Fibroblast of skin of back (primary cell): ENCODE results near the gene ZDHHC14. TPM values are rescaled to one million over a fixed set of nuclear protein-coding genes. Genes with fewer than 3 reads are reported as not detected.
"Not testable (repeated sequence)": the region's sequence is repeated elsewhere in the genome, so short reads cannot be mapped to it uniquely, and the experiment has no call there.

Experiments used
- DNase-seq: peaks from one replicate; pipeline ENCODE4 v3.0.0-alpha.2; 2013
- polyA plus RNA-seq, 2 experiments: library from polyadenylated mRNA; unstranded; fragments of 120-200 nt; gene quantifications; one replicate each; pipeline ENCODE4 v1.2.1, GENCODE V29; 2013; ENCODE audit not compliant: insufficient read length in 2 of 2

The ZDHHC14 gene
- polyA plus RNA-seq (2013, experiment 1 of 2; ENCODE audit: insufficient read length) = 4.4 TPM
- 3.4 TPM for polyA plus RNA-seq (2013, experiment 2 of 2; ENCODE audit: insufficient read length)

DNA sequence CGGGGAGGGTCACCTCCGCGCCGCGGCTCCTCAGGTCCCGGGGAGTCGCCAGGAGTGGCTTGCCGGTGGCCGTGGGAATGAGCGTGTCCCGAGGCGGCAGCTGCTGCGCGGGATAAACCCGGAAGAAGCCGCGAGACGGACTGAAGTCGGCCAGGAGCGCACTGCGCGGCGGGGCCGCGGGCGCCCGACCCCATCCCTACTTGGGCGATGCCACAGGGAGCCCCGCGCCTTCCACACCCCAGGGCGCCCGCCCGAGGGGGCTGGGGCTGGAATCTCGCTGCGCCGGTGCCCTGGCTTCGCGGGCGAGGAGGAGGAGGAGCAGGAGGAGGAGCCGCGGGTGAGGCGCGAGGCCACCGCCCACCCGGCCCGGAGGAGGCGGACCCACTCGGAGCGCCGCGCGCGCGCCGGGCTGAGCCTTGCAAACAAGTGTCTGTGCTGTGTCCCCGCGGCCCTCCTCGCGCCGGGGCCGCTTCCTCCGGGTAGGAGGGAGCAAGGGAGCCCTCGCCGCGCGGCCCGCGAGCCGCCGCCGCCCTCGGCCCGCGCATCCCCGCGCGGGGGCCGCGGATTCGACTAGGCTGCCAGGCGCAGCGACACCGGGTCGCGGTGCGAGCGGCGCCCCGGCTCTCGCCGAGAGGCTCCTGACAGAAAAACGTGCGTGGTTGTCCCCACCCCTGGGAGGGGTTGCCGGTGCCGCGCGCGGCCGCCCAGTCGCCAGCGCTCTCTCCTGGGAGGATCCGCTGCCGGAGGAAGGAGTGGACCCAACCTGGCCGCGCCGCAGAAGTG lies at the start of gene ZDHHC14:
Gene ZDHHC14 (plus strand): TSS at position 412 of the 783 bp plus-strand sequence.
- peak; percentile 88 for DNase-seq

DNA sequence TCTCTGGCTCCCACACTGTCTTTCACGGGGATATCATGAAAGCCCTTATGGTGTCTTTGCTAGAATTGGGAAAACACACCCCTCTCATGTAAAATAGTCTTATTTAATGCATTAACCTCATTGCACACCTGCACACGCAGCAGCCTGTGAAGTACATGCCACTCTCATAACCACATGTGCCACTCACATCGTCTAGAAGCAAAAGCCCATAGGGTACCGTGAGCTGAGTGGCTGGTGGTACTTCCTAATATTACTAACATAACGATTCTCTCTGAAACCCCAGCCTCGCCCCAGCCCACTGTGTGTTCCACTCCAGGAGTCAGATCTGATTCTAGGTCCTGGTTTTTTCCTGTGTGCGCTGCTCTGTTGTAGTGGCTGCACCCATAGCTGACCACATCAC lies 48.2 kb upstream of the ZDHHC14 start:
- no peak for DNase-seq

DNA sequence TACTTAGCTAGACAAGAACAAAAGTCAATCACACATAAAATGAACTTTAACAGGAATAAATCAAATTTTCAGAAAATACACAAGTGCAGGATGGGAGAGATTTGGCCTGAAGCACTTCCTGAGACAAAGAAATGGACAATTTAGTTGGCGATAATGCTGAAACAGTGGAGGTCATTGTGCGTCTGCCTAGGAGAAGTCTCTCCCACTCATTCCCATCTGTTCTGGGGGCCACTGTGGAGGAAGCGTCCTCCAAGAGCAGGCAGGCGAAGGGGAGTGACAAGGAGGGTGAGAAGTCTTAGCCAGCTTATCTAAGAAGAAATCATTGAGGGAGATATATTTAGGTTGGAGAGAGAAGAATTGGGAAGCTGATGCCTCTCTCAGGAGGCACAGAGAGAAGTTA lies 47.5 kb upstream of the ZDHHC14 start:
- no peak for DNase-seq

DNA sequence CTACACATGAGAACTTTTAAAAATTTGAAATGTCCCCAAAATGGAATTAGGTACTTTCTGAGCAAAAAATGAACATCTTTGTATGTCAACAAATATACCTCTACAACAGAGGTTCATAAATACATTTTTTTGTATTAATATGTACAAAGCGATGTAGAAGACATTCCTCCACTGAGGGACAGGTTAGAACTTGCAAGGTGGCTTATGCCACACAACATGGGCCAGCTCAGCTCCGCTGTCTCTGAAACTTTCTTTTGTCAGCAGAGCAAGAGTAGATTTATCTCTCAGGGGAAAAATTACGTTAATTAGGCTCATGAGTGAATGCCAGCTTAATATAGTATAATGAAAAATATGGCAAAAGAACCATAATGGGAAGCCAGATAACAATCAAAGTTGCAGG lies 47.0 kb upstream of the ZDHHC14 start:
- DNase-seq = no peak

DNA sequence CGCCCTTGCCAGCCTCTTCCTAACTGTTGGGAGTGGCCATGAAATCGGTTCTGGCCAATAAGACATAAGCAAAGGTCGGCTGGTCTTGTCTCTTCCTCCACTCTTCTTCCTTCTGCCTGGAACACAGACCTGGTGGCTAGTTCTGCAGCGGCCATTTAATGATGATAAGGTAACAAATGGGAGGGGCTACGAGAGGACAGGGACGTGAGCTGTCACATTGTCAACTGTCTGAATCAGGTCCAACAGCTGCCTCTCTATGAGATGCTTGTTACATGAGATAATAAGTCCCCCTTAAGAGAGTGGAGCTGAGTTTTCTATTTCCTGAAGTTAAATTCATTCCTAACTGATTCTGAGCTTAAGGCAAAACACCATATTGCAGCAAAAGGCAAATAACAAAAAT lies 45.2 kb upstream of the ZDHHC14 start:
- peak; percentile 15 for DNase-seq

DNA sequence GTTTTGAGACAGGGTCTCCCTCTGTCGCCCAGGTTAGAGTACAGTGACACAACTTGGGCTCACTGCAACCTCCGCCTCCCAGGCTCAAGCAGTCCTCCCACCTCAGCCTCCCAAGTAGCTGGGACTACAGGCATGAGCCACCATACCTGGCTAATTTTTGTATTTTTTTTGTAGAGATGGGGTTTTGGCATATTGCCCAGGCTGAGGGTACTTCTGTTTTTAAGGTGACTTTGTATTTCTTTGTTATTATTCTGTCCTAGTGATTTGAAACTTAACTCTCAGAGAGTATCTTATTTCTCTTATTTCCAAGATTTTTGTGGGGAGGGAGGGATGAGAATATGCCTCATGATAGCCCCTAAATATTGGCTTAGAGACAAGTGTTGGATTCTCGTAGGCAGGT lies 43.7 kb upstream of the ZDHHC14 start:
- DNase-seq = not testable (repeated sequence)

DNA sequence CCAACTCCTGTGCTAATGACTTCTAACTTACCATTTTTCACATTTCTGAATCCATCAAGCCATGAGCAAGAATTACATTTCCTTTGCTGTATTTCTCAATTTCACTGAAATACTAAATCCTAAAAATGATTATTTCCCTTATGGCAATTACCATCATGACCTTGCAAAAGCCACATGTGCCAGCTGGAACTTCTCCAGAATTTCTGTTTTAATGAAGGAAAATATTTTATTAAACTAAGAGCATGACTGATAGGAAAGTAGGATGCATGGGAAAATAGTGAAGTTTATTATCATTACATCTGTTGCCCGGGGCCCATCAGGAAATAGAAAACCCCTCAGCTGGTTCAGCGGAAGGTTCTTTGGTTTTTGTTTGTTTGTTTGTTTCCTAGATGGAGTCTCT lies 43.2 kb upstream of the ZDHHC14 start:
- no peak for DNase-seq

DNA sequence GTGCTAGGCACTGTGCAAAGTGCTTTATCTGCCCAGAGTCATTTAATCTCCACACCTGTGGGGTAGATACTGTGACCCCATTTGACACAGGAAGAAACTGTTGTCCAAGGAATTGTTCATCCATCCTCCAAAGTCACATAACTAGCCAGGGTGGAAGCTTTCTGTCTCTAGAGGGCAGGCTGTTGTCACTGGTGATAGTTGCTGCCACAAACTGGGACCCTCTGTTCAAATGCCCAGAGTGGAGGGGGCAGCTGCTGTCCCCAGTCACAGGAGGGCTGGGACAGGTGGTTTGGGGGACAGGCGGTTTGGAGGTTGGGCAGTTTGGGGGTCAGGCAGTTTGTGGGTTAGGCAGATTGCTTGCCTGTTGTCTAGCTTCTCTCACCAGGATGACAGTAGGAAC lies 41.6 kb upstream of the ZDHHC14 start:
- no peak for DNase-seq

DNA sequence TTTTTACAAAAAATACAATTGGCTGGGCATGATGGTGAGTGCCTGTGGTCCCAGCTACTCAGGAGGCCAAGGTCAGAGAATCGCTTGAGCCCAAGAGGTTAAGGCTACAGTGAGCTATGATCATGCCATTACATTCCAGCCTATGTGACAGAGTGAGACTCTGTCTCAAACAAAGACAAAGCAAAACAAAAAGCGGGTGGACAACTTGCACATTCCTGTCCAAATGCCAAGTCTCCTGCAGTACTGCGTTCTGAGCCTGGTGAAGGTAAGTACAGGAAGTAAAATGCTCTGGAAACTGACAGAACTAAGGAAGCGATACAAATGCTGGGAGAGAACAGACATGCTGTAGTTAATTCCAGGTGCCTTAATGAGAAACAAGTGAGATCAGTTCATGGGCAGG lies 37.3 kb upstream of the ZDHHC14 start:
- no peak for DNase-seq

DNA sequence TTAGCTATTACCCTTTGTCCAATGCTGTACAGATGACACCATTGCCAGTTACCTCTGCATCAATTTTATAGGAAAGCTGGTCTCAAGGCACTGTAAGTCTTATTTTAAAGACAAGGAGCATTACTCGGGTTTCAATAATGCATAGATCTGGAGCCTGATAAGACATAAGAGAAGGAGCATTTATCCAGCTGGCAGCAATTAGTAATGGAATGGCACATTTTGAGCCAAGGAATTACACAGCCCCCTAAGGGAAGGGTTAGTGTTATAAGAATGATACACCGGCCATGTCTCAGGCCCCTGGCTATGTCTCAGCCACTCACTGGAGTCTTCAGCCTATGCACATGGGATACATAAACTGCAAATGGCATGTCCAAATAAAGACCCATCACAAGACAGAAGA lies 34.6 kb upstream of the ZDHHC14 start:
- peak; percentile 16 for DNase-seq

DNA sequence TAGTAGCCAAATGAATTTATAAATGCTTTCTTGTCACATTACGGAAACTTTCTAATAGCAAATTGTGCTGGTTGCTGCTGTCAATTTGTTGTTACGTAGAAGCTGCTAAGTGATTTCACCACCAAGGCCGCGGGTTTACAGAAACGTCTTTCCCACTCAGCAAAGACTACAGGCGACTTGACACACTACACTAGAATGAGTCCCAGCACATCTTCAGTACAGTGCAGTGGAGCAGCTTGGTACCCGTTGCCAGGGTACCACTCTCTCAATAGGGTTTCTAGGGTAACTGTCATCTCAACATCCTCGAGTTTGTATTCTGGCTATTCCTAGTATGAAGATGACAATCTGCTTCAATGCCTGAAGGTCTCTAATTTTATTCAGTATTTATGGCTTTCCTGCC lies 22.7 kb upstream of the ZDHHC14 start:
- DNase-seq = no peak

DNA sequence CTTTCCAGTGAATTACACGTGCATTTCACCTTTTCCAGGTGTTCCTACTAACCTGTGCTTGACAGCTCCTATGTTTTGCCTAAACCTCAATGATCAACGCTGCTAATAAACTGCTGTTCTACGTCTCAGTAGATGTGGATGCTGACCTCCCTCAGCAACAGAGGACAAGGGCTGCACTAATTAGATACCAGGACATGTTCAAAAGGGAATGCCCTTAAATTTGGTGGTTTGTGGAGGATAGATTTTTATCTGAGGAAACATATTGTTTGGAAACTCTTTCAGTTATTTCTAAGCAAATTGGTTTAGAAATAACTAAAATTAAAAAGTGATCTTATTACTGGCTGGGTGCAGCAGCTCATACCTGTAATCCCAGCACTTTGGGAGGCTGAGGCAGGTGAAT lies 19.1 kb upstream of the ZDHHC14 start:
- no peak for DNase-seq

DNA sequence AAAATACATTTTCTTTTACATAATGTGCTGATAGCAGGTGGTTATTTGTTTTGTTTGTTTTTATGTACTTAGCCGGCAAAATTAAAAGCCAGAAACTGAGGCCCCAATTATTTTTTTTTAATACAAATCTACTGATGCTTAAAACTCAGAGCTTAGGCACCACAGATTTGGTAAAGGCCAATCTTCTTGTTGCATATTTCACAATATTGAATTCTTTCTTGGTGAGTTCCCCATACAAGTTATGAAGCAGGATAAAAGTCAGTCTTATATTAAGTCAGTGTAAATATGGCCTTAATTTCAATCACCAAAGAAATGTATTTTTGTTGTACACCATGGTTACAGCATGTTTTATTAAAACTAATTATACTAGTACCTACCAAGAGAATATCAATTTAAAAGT lies 16.3 kb upstream of the ZDHHC14 start:
- no peak for DNase-seq

DNA sequence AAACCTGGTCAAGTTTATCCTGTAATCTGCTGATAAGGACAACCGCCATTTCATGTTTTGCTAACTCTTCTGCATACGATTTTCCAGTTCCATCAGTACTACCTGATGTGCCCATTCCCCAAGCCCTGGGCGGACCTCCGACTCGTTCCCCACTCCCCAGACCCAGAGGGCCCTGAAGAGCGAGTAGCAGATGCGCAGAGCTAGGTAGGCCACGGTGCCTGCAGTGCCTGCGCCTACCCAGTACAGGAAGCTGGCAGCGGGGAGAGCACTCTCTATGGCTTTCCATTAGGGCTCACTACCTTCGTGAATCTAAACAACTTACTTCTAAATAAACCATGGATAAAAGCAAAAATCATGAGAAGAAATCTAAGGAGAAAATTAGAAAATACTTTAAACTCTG lies 14.3 kb upstream of the ZDHHC14 start:
- no peak for DNase-seq

DNA sequence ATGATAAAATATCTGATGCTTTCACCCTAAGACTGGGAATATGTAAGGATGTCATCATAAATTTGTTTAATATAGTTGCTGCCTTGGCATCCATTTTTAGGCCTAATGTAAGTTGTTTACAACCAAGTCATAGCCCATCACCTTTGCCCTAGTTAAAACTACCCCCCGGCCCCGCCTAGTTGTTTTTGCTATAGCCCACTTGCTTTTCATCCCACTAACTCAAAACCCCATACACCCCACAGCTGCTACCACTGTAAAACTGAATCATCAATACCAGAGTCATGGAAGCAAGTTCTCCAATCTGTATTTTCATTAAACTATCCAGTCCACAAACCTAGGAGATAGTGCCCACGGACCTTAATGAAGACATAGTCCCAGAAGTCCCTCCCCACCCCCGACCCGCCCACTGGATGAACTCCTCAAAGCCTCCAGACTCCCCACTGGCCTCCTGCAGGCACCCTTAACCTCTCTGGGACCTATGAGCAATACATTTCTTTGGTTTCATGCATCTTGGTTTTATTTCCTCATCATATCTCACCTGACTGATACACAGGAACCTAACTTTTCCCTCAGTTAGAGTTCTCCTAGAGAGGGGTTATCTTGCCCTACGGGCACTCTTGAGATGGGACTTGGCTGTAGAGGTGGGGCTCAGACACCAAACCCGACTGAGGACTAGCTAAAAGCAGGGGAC lies 12.5 kb upstream of the ZDHHC14 start:
- no peak for DNase-seq

DNA sequence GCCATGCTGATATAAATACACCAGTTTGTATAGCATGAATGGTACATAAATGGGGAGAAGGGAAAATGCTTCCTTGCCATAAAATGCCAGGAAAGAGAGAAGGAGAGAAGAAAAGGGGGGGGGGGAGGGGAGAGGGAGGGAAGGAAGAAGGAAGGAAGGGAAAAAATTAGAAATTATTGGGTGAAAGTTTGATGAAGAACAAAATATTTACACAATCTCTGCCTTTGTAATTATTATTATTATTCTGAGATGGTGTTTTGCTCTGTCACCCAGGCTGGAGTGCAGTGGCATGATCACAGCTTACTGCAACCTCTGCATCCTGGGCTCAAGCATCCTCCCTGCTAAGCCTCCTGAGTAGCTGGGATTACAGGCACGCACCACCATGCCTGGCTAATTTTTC lies 10.2 kb upstream of the ZDHHC14 start:
- no peak for DNase-seq

DNA sequence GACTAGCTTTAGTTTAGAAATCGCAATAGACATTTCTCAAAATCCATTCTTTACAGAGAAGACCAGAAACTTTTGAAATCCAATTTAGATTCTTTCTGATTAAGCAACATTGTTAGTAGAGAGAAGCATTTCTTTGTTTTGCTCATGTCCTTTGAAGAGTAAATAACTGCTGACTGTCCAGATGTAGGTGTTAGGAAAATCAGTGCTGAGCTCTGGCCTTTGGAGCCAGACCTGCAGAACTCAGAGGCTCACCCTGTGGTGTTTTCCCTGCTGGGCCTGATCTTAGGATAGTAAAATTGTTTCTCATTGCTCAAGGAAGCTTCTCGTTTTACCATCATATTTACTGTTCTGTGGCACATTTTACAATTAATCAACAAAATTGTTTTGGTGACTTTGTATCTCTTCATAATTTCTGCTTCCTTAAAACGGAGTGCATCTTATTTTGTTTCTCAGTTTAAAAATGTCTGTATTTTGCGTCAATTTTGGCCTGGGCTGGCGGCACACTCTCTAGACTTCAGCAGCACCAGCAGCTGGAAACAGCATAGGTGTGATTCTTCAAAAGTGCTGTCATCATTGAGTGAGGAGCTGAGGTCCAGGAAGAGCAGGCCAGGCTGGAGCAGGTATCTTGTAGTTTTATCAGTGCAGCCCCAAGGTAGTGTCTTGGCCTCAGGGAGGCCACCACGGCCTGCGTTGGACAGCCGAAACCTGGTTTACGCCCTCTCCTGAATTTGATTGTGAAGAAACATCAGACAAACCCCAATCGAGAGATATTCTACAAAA lies 8.3 kb upstream of the ZDHHC14 start:
- no peak for DNase-seq

DNA sequence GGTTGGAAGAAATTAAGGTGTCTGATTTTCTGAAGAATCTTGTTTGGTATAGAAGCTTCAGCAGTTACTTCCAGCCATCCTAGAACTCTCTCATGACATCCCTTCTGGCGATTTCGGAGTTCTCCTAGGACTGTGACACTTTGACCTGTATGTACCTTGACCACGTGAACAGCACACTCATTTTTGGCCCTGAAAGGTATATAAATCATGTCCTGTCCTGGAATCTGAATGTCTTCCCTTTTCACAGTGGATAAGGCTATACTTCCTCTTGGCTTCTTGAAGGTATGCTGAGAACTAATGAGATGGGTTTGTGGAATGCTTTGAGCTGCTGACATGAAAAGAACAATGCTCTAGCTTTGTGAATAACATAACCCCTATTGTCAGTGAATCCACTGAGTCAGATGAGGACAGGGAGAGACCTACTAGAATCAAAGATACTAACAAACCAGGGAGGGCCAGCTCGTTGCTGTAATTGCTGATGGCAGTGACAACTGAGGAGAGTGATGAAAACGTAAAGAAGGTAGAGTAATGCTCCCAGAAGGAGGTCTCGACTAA lies 6.0 kb upstream of the ZDHHC14 start:
- no peak for DNase-seq

DNA sequence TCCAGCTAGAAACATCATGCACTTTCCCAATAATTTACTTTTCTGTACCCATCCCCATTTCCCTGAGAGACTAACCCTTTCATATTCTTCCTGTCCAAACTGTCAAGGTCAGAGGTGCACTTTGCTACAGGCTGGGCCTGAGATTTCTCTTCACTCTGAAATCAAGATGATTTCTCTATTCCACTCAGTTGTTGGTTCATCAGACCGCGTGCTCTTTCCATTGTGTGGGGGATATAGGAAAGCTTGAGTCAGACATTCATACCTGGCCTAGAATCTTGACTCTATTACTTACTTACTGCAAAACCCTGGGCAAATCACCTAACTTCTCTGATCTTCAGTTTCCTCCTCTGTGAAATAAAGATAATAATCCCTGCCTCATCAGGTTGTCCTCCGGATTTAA lies 4.7 kb upstream of the ZDHHC14 start:
- no peak for DNase-seq

DNA sequence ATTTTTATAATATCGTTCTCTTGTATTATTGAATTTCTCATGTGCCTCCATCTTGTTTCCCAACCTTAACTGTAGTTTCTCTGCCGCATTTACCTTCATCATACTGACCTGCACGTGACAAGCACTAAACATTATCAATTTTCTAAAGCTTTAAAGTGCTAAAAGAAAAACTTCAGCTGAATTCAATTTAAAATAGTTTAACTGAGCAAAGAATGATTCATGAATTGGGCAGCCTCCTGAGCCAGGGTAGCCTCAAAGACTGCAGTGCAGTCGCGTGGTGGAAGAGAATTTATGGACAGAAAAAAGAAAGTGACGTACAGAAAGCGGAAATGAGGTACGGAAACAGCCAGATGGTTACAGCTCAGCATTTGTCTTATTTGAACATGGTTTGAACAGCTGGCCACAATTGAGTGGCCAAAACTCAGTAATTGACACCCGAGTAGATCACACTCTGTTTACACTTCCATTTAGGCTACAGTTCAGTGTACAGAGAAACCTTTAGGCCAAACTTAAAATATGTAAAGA lies 4.2 kb upstream of the ZDHHC14 start:
- no peak for DNase-seq

DNA sequence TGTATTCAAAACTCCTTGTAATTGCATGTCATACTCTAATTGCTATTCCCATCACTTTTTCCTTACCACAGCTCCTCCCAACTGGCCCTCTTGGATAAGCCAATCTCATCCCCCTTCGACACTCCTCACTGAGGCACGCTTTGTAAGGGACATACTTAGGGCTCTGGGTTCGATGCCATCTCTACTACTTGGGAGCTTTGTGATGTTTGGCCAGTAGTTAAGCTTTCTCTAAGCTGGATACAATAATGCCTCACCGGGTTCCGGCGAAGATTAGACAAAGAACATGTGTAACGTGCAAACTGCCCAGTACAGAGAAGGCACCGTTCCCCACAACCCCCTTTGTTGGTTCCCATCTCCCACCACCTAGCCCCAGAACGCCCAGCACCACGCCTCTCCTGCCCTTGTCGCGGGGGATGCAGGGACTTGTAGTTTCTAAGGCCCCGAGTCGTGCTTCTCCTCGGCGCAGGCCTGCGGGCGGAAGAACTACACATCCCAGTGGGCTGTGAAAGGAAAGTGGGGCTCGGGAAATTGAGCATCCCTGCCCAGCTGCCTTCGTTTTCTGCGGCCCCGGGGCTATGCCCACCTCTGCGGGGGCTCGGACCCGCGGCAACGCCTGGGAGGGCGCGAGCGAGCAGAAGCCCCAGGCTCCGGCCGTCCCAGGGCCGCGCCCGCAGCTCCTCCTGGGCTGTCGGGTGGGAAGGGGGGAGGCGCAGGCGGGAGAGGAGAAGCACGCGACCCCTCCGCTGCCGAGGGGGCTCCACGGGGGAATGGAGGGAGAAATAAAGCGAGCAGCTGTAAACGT lies 1.1 kb upstream of the ZDHHC14 start:
- peak; percentile 93 for DNase-seq

DNA sequence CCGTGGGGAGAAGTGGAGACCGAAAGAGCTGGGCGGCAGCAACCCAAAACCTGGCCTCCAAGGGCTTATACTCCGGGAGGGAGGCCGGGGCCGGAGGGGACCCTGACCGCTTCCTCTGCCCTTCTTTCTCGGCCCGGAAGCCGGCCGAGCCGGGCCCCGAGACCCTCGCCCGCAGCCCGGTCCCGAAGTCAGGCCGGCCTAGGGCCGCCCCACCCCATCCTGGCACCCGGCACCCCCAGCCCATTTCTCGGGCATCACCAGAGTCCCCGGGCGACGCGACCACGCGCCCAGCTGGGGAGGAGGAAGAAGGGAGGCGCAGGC lies 572 bp upstream of the ZDHHC14 start:
- peak; percentile 8 for DNase-seq
